Endodermal cell (in vitro differentiated cells): ENCODE data around the gene NLGN1. TPM values are rescaled to one million over a fixed set of nuclear protein-coding genes. Genes with fewer than 3 reads are reported as not detected.

Source experiments
- DNase-seq: peaks from one replicate; pipeline ENCODE4 v3.0.0-alpha.2; 2017
- H3K27ac ChIP-seq: 2 replicates; pipeline ENCODE4 v1.5.1; 2013; ENCODE audit warnings: mild to moderate bottlenecking, low read depth, low read length, moderate library complexity
- H3K27me3 ChIP-seq: 2 replicates; pipeline ENCODE4 v1.6.1; 2013; ENCODE audit warnings: mild to moderate bottlenecking, low read length, moderate library complexity; ENCODE audit not compliant: insufficient read depth, control insufficient read depth, poor library complexity, severe bottlenecking
- H3K36me3 ChIP-seq: 2 replicates; pipeline ENCODE4 v1.7.0; 2013; ENCODE audit warnings: mild to moderate bottlenecking, low read length, moderate library complexity; ENCODE audit not compliant: control insufficient read depth, insufficient read depth
- H3K4me1 ChIP-seq: one replicate; pipeline ENCODE4 v1.7.0; 2013; ENCODE audit warnings: low read length; ENCODE audit not compliant: control insufficient read depth, insufficient read depth
- H3K4me3 ChIP-seq: 2 replicates; pipeline ENCODE4 v1.5.1; 2013; ENCODE audit warnings: mild to moderate bottlenecking, low read length, moderate library complexity
- H3K9ac ChIP-seq: 2 replicates; pipeline ENCODE4 v1.6.1; 2013; ENCODE audit warnings: mild to moderate bottlenecking, low read length, moderate library complexity; ENCODE audit not compliant: poor library complexity, severe bottlenecking; ENCODE audit errors: extremely low read depth
- H3K9me3 ChIP-seq: 2 replicates; pipeline ENCODE4 v1.6.1; 2013; ENCODE audit warnings: mild to moderate bottlenecking, low read length, moderate library complexity; ENCODE audit not compliant: control insufficient read depth
- H3K27ac Mint-ChIP-seq: 2 replicates; pipeline ENCODE4 v1.8.0; 2020; ENCODE audit warnings: mixed read lengths
- H3K27me3 Mint-ChIP-seq: 2 replicates; pipeline ENCODE4 v1.8.0; 2021; ENCODE audit warnings: mild to moderate bottlenecking, mixed read lengths; ENCODE audit not compliant: insufficient read depth
- H3K36me3 Mint-ChIP-seq: 2 replicates; pipeline ENCODE4 v1.8.0; 2020; ENCODE audit warnings: low read depth, mixed read lengths
- H3K4me1 Mint-ChIP-seq: 2 replicates; pipeline ENCODE4 v1.8.0; 2020; ENCODE audit warnings: mixed read lengths
- H3K4me3 Mint-ChIP-seq: 2 replicates; pipeline ENCODE4 v1.8.0; 2020; ENCODE audit warnings: mild to moderate bottlenecking, moderate library complexity, mixed read lengths
- H3K9me3 Mint-ChIP-seq: 2 replicates; pipeline ENCODE4 v1.8.0; 2020; ENCODE audit warnings: mild to moderate bottlenecking, mixed read lengths
- CTCF ChIP-seq: fragments of 200-600 bp; sonication (generic); conservative IDR thresholded peaks from 2 replicates; pipeline ENCODE4 v1.5.0; 2021; ENCODE audit warnings: antibody characterized with exemption, mild to moderate bottlenecking
- WGBS, 2 experiments: methylation state at CpG; one replicate each; pipeline versions ENCODE4 v1.1.5 to v1.1.7; 2013; ENCODE audit warnings: missing lambda C conversion rate in 2 of 2, mixed read lengths in 1 of 2; ENCODE audit not compliant: insufficient coverage in 1 of 2, insufficient read length in 1 of 2; 5-methylcytosine and 5-hydroxymethylcytosine counted together
- total RNA-seq, 2 donors: library from RNA; stranded (reverse); fragmentation: NEBNext Ultra II Directional in 1 of 2; extraction: Animal tissue kit (Norgen Biotek cat#: 25700) in 1 of 2; gene quantifications; 2 replicates in 1 of 2; 3 replicates in 1 of 2; pipeline ENCODE4 v1.2.1, GENCODE V29; 2021

The NLGN1 gene
- total RNA-seq, 2 donors from 2014 or later, result 3.4 to 14.3 TPM

GRCh38 chr3:173846584-173846983 is 449.0 kb downstream of the NLGN1 start:
- no peaks in the 10 kb centered on the region for H3K4me1 ChIP-seq
- DNase-seq, result no peak
- H3K27ac Mint-ChIP-seq, result no peak overlapping the region
- no peaks in the 10 kb centered on the region for H3K27me3 ChIP-seq
- H3K27me3 Mint-ChIP-seq, result peaks cover 3% of the 10 kb centered on the region
- H3K4me3 Mint-ChIP-seq, result no peak overlapping the region
- H3K36me3 ChIP-seq, result no peaks in the 10 kb centered on the region
- no peak overlapping the region for H3K4me3 ChIP-seq
- WGBS, 2 experiments, result 83 to 100% methylated on average over 1 to 2 of the region's 2 CpGs
- no peak overlapping the region for H3K9ac ChIP-seq
- TF ChIP-seq CTCF, result no peak
- peaks cover 7% of the 10 kb centered on the region for H3K4me1 Mint-ChIP-seq
- peaks cover 10% of the 10 kb centered on the region for H3K9me3 ChIP-seq
- H3K36me3 Mint-ChIP-seq, result peaks cover 11% of the 10 kb centered on the region
- peaks cover 19% of the 10 kb centered on the region for H3K9me3 Mint-ChIP-seq
- H3K27ac ChIP-seq, result no peak overlapping the region

GRCh38 chr3:173849489-173849888 is 451.9 kb downstream of the NLGN1 start:
- Histone ChIP-seq H3K27ac (no peak overlapping the region), H3K9ac (no peak overlapping the region), H3K4me1 (no peaks in the 10 kb centered on the region), H3K36me3 (no peaks in the 10 kb centered on the region), H3K9me3 (no peaks in the 10 kb centered on the region), H3K4me3 (no peak overlapping the region), H3K27me3 (no peaks in the 10 kb centered on the region)
- H3K27me3 Mint-ChIP-seq, result no peaks in the 10 kb centered on the region
- no peaks in the 10 kb centered on the region for H3K9me3 Mint-ChIP-seq
- TF ChIP-seq CTCF, result no peak
- no peaks in the 10 kb centered on the region for H3K36me3 Mint-ChIP-seq
- WGBS, 2 experiments, result 75% methylated on average over 4 of the region's 4 CpGs; no CpG with 5 or more reads in 1 of the 2 experiments
- no peak for DNase-seq
- no peaks in the 10 kb centered on the region for H3K4me1 Mint-ChIP-seq
- H3K27ac Mint-ChIP-seq, result no peak overlapping the region
- H3K4me3 Mint-ChIP-seq, result no peak overlapping the region

GRCh38 chr3:173857154-173857553 is 459.6 kb downstream of the NLGN1 start:
- no peak overlapping the region for H3K27ac Mint-ChIP-seq
- TF ChIP-seq CTCF, result no peak
- no peaks in the 10 kb centered on the region for H3K9me3 ChIP-seq
- H3K36me3 ChIP-seq, result no peaks in the 10 kb centered on the region
- no peaks in the 10 kb centered on the region for H3K36me3 Mint-ChIP-seq
- no peaks in the 10 kb centered on the region for H3K4me1 Mint-ChIP-seq
- H3K4me1 ChIP-seq, result no peaks in the 10 kb centered on the region
- no peaks in the 10 kb centered on the region for H3K27me3 Mint-ChIP-seq
- no peak overlapping the region for H3K27ac ChIP-seq
- H3K27me3 ChIP-seq, result no peaks in the 10 kb centered on the region
- DNase-seq, result no peak
- H3K4me3 ChIP-seq, result no peak overlapping the region
- H3K9ac ChIP-seq, result no peak overlapping the region
- H3K9me3 Mint-ChIP-seq, result no peaks in the 10 kb centered on the region
- 79 to 100% methylated on average over 1 of the region's 1 CpG for WGBS, 2 experiments
- H3K4me3 Mint-ChIP-seq, result no peak overlapping the region
